GM12878 (cell line): Measurements from ENCODE around the gene RASD1. TPM values are rescaled to one million over a fixed set of nuclear protein-coding genes. Genes with fewer than 3 reads are reported as not detected.

Experiments used
- ATAC-seq: fragments of 200-7000 bp; cut with Tn5 transposase; 3 replicates; pipeline ENCODE4 v1.9.1; 2020; ENCODE audit warnings: mild to moderate bottlenecking, moderate library complexity
- BruUV-seq: library from RNA; stranded (reverse); fragments of 400-500 nt; replicated peaks from 2 replicates; lab custom pipeline; 2021; lab: Mats Ljungman, UMichigan
- CTCF ChIA-PET: fragments of 300-600 bp; sonication (Branson Sonifier 250); formaldehyde crosslinking; extraction: SDS; loops from one replicate; lab custom pipeline; 2021; ENCODE audit warnings: inconsistent platforms; lab: Yijun Ruan, JAX
- POLR2A ChIA-PET: fragments of 350-600 bp; formaldehyde crosslinking; extraction: SDS; loops from one replicate; lab custom pipeline; 2021; ENCODE audit warnings: inconsistent platforms; lab: Charles Lee
- RAD21 ChIA-PET: fragments of 300-600 bp; sonication (Branson Sonifier 250); formaldehyde crosslinking; loops from one replicate; lab custom pipeline; 2023; ENCODE audit warnings: antibody characterized with exemption; ENCODE audit not compliant: unreplicated experiment; lab: Charles Lee
- SMC1A ChIA-PET: fragments of 300-600 bp; sonication (Branson Sonifier 250); formaldehyde crosslinking; loops from one replicate; lab custom pipeline; 2023; ENCODE audit not compliant: unreplicated experiment, uncharacterized antibody; lab: Charles Lee
- DNase-seq: peaks from one replicate; pipeline ENCODE4 v3.0.0-alpha.2; 2011; ENCODE audit warnings: low read depth, low spot score
- FAIRE-seq: peaks from 3 replicates; lab custom pipeline; 2011; peaks lifted over from hg19 to GRCh38; lab: Jason Lieb, UNC
- H2AFZ ChIP-seq: 2 replicates; pipeline ENCODE4 v1.6.0; 2011; ENCODE audit warnings: low read depth, low read length, control low read depth; ENCODE audit not compliant: control insufficient read depth
- H3K27ac ChIP-seq: 2 replicates; pipeline ENCODE4 v1.5.1; 2011; ENCODE audit warnings: control low read depth; ENCODE audit not compliant: control insufficient read depth, insufficient read depth
- H3K27me3 ChIP-seq, 2 experiments: replicated peaks in 1 of 2; 2 replicates each; pipeline versions ENCODE4 v1.6.0 to v1.6.1; 2011; ENCODE audit warnings: low read length in 1 of 2; ENCODE audit not compliant: control insufficient read depth in 2 of 2, insufficient read depth in 2 of 2
- H3K36me3 ChIP-seq, 2 experiments: 2 replicates each; pipeline ENCODE4 v1.5.1; 2011; ENCODE audit warnings: low read length in 1 of 2; ENCODE audit not compliant: control insufficient read depth in 2 of 2, insufficient read depth in 2 of 2
- H3K4me1 ChIP-seq: 2 replicates; pipeline ENCODE4 v1.6.1; 2011; ENCODE audit warnings: mild to moderate bottlenecking, low read length, moderate library complexity, mixed read lengths; ENCODE audit not compliant: control insufficient read depth, insufficient read depth
- H3K4me2 ChIP-seq: 2 replicates; pipeline ENCODE4 v1.6.0; 2011; ENCODE audit warnings: control low read depth; ENCODE audit not compliant: control insufficient read depth, insufficient read depth
- H3K4me3 ChIP-seq: fragments of 200-600 bp; sonication (generic); 2 replicates; pipeline ENCODE4 v1.5.1; 2016
- H3K79me2 ChIP-seq: 2 replicates; pipeline ENCODE4 v1.6.0; 2011; ENCODE audit warnings: low read length; ENCODE audit not compliant: control insufficient read depth, insufficient read depth
- H3K9ac ChIP-seq: 2 replicates; pipeline ENCODE4 v1.8.0; 2011; ENCODE audit warnings: low read length, control low read depth, mixed read lengths; ENCODE audit not compliant: control insufficient read depth, insufficient read depth
- H3K9me3 ChIP-seq: replicated peaks from 3 replicates; pipeline ENCODE4 v1.5.1; 2011; ENCODE audit warnings: mild to moderate bottlenecking, low read length; ENCODE audit not compliant: control insufficient read depth, insufficient read depth
- H4K20me1 ChIP-seq: 2 replicates; pipeline ENCODE4 v1.6.0; 2011; ENCODE audit not compliant: control insufficient read depth, insufficient read depth
- CHD2 ChIP-seq: IDR thresholded peaks from 2 replicates; pipeline ENCODE4 v1.6.1; 2011; ENCODE audit warnings: low read depth, low read length, improper control_type of control experiment, borderline replicate concordance
- CHD4 ChIP-seq: fragments of 200-600 bp; sonication (generic); IDR thresholded peaks from 2 replicates; pipeline ENCODE4 v1.6.1; 2016; ENCODE audit warnings: mild to moderate bottlenecking
- CUX1 ChIP-seq: IDR thresholded peaks from 2 replicates; pipeline ENCODE4 v1.6.1; 2012; ENCODE audit warnings: improper control_type of control experiment, low read depth, low read length; ENCODE audit not compliant: insufficient replicate concordance
- E2F4 ChIP-seq: IDR thresholded peaks from 2 replicates; pipeline ENCODE4 v1.6.1; 2012; ENCODE audit warnings: low read depth, low read length, improper control_type of control experiment
- ESRRA ChIP-seq: IDR thresholded peaks from 2 replicates; pipeline ENCODE4 v1.6.1; 2012; ENCODE audit warnings: mild to moderate bottlenecking, low read length, improper control_type of control experiment
- ETV6 ChIP-seq, 2 experiments: fragments of 450-650 bp in 1 of 2; IDR thresholded peaks in 1 of 2; conservative IDR thresholded peaks in 1 of 2; 2 replicates each; pipeline ENCODE4 v1.6.1; 2014; ENCODE audit warnings: antibody characterized with exemption in 1 of 2, borderline replicate concordance in 1 of 2, low read depth in 1 of 2, mild to moderate bottlenecking in 1 of 2, moderate library complexity in 1 of 2
- FOXM1 ChIP-seq: IDR thresholded peaks from 2 replicates; pipeline ENCODE4 v1.6.1; 2012; ENCODE audit warnings: low read depth, mild to moderate bottlenecking, inconsistent platforms, low read length, moderate library complexity
- IKZF1 ChIP-seq: fragments of 450-650 bp; conservative IDR thresholded peaks from 2 replicates; pipeline ENCODE4 v1.6.1; 2017; ENCODE audit warnings: antibody characterized with exemption, mild to moderate bottlenecking
- KAT2A ChIP-seq: conservative IDR thresholded peaks from 2 replicates; pipeline ENCODE4 v1.6.1; 2011; ENCODE audit warnings: low read depth, low read length; ENCODE audit not compliant: control insufficient read depth
- KDM1A ChIP-seq: fragments of 200-600 bp; sonication (generic); IDR thresholded peaks from 2 replicates; pipeline ENCODE4 v1.6.1; 2016; ENCODE audit warnings: borderline replicate concordance
- MEF2B ChIP-seq: fragments of 450-650 bp; IDR thresholded peaks from 2 replicates; pipeline ENCODE4 v1.6.1; 2018; ENCODE audit warnings: mild to moderate bottlenecking, moderate library complexity; ENCODE audit not compliant: partially characterized antibody, poor library complexity, severe bottlenecking
- MTA3 ChIP-seq: IDR thresholded peaks from 2 replicates; pipeline ENCODE4 v1.6.1; 2012; ENCODE audit warnings: low read length, inconsistent platforms, borderline replicate concordance
- POLR2AphosphoS5 ChIP-seq: IDR thresholded peaks from 2 replicates; pipeline ENCODE4 v1.6.1; 2011; ENCODE audit warnings: mild to moderate bottlenecking, low read length, inconsistent platforms
- SMAD1 ChIP-seq: fragments of 450-650 bp; IDR thresholded peaks from 2 replicates; pipeline ENCODE4 v1.6.1; 2018; ENCODE audit warnings: mild to moderate bottlenecking, low read depth; ENCODE audit not compliant: partially characterized antibody
- SMAD5 ChIP-seq: IDR thresholded peaks from 2 replicates; pipeline ENCODE4 v1.6.1; 2016; ENCODE audit warnings: antibody characterized with exemption, low read depth
- SMARCA5 ChIP-seq: fragments of 450-650 bp; IDR thresholded peaks from 2 replicates; pipeline ENCODE4 v1.6.1; 2017; ENCODE audit warnings: mild to moderate bottlenecking
- SPI1 ChIP-seq: IDR thresholded peaks from 2 replicates; pipeline ENCODE4 v1.6.1; 2011; ENCODE audit warnings: low read depth, mild to moderate bottlenecking, low read length, moderate library complexity, borderline replicate concordance; ENCODE audit not compliant: insufficient read depth
- TAF1 ChIP-seq: IDR thresholded peaks from 2 replicates; pipeline ENCODE4 v1.6.1; 2011; ENCODE audit warnings: mild to moderate bottlenecking, low read depth, low read length, borderline replicate concordance
- ZNF217 ChIP-seq: fragments of 450-650 bp; IDR thresholded peaks from 2 replicates; pipeline ENCODE4 v1.6.1; 2017; ENCODE audit warnings: antibody characterized with exemption, mild to moderate bottlenecking
- WGBS: methylation state at CpG from one replicate; pipeline ENCODE4 v1.1.6; 2016; ENCODE audit warnings: low lambda C conversion rate; ENCODE audit not compliant: insufficient replicate concordance, insufficient coverage; ENCODE audit errors: missing lambda C conversion rate; 5-methylcytosine and 5-hydroxymethylcytosine counted together
- in situ Hi-C: fragments of 300-500 bp; cut with MboI; formaldehyde crosslinking; loops from 9 replicates; pipeline ENCODE4 v1.14.3; 2018; ENCODE audit warnings: mixed read lengths
- intact Hi-C: fragments of 100-400 bp; cut with micrococcal nuclease; formaldehyde crosslinking; loops from one replicate; pipeline ENCODE4 v1.14.2; 2022; ENCODE audit not compliant: unreplicated experiment
- polyA plus RNA-seq, 11 experiments: library from polyadenylated mRNA; depleted of rRNA in 4 of 11; unstranded in 6 of 11; stranded (reverse) in 5 of 11; fragments of >200 nt; fragmentation: Nextera tagmentation in 4 of 11; fragmentation: Illumina TruSeq in 1 of 11; extraction: Ambion mirVana in 4 of 11; extraction: Trizol in 1 of 11; gene quantifications; 1 replicate in 1 of 11; 2 replicates in 10 of 11; pipeline versions ENCODE4 v1.2.1 to v1.2.3, GENCODE V29; 2011 to 2016; ENCODE audit warnings: inconsistent platforms in 2 of 11, missing spikeins in 2 of 11, low read depth in 1 of 11
- total RNA-seq, 4 experiments: library from RNA; depleted of rRNA in 3 of 4; stranded (reverse); fragments of >200 nt in 3 of 4; fragmentation: Illumina TruSeq in 1 of 4; extraction: Trizol in 1 of 4; gene quantifications; 2 replicates each; pipeline versions ENCODE4 v1.2.1 to v1.2.3, GENCODE V29; 2013 to 2021

RASD1 gene
- total and polyA plus RNA-seq, 10 of the 15 experiments (the other 5 are each of a cell fraction or from before 2014, with no cell fraction given): 0.14 to 0.33 TPM; not detected in 8

- POLR2A ChIA-PET: no interaction called here
- TF ChIP-seq ZNF217 (no peak; the same call in 1 of the 2 replicates), SMAD5 (0 out of 2 replicates have a peak, but pooled peaks have one; percentile 57), SMAD1 (no peak), SMARCA5 (peak; percentile 58; the same call in 1 of the 2 replicates), TAF1 (peak; percentile 71; the same call in 1 of the 2 replicates), FOXM1 (no peak), SPI1 (no peak), MEF2B (no peak), ETV6 (conservative IDR thresholded peaks at IDR 0.05 in 1 of 2, IDR thresholded peaks at IDR 0.05 in 1 of 2; ENCODE audit: borderline replicate concordance in 1 of 2, low read depth in 1 of 2) (no peak), MTA3 (no peak), KAT2A (no peak), POLR2AphosphoS5 (peak; percentile 62; the same call in 1 of the 2 replicates), CHD2 (peak; percentile 62), E2F4 (peak; percentile 74), CUX1 (no peak), IKZF1 (peak; percentile 75), CHD4 (no peak), KDM1A (no peak), ESRRA (peak; percentile 99)
Measured at GRCh38 chr17:17476865-17477467, 19.2 kb downstream of the RASD1 start, which contains the start of gene MED9. Gene MED9, plus strand, starts transcription at chr17:17477000. Its CDS starts 42 bp downstream, at chr17:17477042.

More at GRCh38 chr17:17476865-17477467, 19.2 kb downstream of the RASD1 start, which contains the start of gene MED9:
- H2AFZ ChIP-seq: peak within 1 kb of the TSS; percentile 81
- TSS peak; percentile 79 for BruUV-seq
- ChIA-PET CTCF (no interaction called here), SMC1A (no interaction called here), RAD21 (no interaction called here)
- peak within 1 kb of the TSS; percentile 89 for H3K4me3 ChIP-seq
- no peaks in the 10 kb centered on the region for H3K9me3 ChIP-seq
- H3K4me2 ChIP-seq: peak within 1 kb of the TSS; percentile 91
- in situ Hi-C loops: no loop called here
- FAIRE-seq (peak; percentile 96), DNase-seq (peak; percentile 64), ATAC-seq (peak; percentile 96)
- H3K4me1 ChIP-seq: no peaks in the 10 kb centered on the region; the same call in 1 of the 2 replicates
- no peaks in the 10 kb centered on the region for H3K27me3 ChIP-seq
- intact Hi-C loops: loop anchor here (1.0 kb wide), 1 partner anchor 23 kb away; no protein-coding TSS in a partner anchor
- peak within 1 kb of the TSS; percentile 98 for H3K9ac ChIP-seq
- peaks cover 27% of the 10 kb centered on the region for H3K79me2 ChIP-seq
- H4K20me1 ChIP-seq: no peaks in the 10 kb centered on the region
- under 1% methylated on average over 47 of the region's 47 CpGs for WGBS
- H3K36me3 ChIP-seq: no peaks in the 10 kb centered on the region; a peak in 1 of 4 replicates
- H3K27ac ChIP-seq: peak within 1 kb of the TSS; percentile 93
